MM.1S (cell line): ENCODE measurements around the gene TMEM9.

ENCODE experiments used
- CTCF ChIP-seq: fragments of 300-600 bp; sonication (generic); IDR thresholded peaks from 2 replicates; pipeline ENCODE4 v1.5.1; 2016; ENCODE audit warnings: antibody characterized with exemption, low read length, mixed read lengths
- EZH2 ChIP-seq: fragments of 300-600 bp; sonication (generic); optimal IDR thresholded peaks from 2 replicates; pipeline ENCODE3; 2017; ENCODE audit warnings: low read depth, mild to moderate bottlenecking, antibody characterized with exemption, low read length, mixed read lengths

GRCh38 chr1:201108614-201109013 lies 45.7 kb downstream of the TMEM9 start:
- TF ChIP-seq CTCF (no peak), EZH2 (no peak)
